GM19455 (cell line): Measurements from ENCODE around the gene FADS6.

ENCODE experiments used
- ATAC-seq: cut with Tn5 transposase; IDR thresholded peaks from one replicate; pipeline ENCODE4 v1.9.1; 2021; ENCODE audit not compliant: unreplicated experiment

FADS6 gene

DNA sequence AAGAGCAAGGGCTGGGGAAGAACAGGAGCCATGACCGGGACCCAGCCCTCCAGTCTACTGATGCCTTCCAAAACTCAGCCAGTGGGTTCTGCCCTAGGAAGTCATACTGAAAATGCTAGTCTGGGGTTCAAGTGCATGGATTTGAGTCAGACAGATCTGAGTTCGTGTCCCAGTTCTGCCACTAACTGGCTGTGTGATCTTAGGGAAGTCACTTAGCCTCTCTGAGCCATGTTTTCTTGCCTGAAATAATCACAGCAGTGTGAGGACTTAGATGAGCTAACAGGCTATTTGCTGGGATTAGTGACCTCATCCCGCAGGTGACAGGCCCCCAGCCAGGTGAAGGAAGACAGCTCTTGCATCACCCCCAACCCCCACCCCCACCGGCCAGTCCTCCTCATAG is 38.1 kb downstream of the FADS6 start:
- ATAC-seq, result no peak

DNA sequence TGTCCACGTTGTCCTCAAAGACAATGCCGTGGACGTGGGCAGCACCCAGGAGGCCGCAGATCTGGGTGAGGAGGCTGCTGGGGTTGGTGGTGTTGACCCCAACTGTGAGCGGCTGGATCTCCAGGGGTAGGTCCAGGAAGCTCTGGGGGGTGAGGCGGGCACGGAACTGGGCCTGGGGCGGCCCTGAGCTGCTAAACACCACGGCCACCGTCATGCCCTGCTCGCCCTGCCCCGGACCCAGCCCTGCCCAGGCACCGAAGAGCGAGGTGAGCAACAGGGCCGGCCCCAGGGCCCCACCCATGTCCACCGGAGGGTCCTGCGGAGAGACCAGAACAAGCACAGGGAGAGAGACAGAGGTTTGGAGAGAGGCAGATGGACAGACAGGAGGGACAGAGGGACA is 38.6 kb downstream of the FADS6 start:
- ATAC-seq, result no peak

GRCh38 chr17:74853669-74854068 is 39.8 kb downstream of the FADS6 start:
- ATAC-seq, result no peak

GRCh38 chr17:74853048-74853397 is 40.4 kb downstream of the FADS6 start:
- ATAC-seq, result no peak

DNA sequence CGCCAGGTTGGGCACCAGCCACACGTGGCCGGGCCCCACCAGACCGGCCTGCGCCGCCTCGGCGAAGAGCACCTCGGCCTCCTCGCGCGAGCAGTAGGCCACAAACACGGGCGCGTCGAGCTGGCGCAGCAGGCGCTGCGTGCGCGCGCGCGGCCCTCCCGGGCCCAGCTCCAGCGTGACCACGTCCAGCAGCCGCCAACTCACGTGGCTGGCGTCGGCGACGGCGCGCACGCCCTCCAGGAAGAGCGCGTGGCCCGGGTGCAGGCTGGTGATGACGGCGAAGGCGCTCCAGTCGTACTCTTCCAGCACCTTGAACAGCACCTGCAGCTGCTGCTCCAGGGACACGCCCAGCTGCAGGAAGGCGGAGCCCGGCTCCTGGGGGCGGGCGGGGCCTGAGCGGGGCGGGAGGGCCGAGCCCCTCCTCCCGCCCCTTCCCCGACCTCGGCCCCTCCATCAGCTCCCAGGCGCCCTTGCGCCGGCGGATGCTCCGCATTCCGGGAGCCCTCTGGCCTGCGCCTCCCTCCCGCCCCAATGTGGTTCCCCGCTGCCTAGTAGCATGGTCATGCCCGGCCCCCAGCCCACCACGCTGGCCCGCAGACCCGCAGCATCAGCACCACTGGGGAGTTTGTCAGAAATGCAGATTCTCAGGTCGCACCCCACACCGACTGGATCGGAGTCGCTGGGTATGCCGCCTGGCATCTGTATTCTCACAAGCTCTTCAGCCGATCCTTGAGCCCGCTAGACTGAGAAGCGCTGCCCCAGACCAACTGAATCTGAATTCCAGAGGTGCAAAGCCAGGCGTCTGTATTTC is 41.0 kb downstream of the FADS6 start:
- no peak for ATAC-seq

DNA sequence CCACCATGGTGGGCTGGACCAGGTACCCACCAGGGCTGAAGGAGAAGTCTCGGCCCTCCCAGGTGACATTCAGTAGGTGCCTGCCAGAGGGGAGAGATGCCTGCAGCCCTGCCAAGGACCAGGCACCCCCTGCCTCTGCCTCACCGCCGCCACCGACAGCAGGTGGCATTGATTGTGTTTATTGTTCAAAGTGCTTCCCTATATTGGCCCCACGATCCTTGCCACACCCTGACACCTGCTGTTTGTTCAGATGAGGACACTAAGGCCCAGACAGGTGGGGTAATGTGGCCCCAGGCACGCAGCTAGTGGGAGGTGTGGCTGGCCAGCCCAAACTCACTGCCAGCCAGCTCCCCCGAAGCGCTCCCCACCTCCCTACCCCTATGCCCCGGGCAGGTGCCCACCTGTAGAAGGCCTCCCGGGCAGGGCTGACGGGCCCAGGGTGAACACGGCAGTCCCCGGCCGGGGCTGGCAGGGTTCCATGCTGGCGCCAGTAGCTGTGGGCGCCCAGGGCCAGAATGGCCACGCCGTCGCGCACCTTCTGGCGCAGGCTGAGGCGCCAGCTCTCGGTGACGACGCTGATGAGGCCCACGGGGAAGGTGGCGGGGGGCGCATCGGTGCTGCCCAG is 41.7 kb downstream of the FADS6 start:
- ATAC-seq, result no peak

DNA sequence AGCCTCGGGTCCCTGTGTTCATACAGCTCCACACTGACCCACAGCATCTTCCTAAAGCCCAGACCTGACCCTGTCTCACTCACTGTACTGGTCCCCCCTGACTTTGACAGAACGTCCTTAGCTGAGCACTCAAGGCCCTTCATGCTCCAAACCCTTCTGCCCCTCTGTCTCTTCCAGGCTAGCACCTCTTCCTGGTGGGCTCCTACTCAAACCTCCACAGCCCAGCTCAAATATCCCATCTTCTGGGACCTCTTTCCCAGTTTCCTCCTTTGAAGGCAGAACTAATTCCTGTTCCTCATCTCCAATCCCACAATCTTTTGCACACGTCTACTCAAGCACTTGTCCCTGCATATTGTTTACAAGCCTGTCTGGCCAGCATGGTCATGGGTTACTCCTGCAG is 42.5 kb downstream of the FADS6 start:
- no peak for ATAC-seq

- ATAC-seq, result no peak
Observed at GRCh38 chr17:74850310-74850709, 43.1 kb downstream of the FADS6 start.

GRCh38 chr17:74848656-74849399 is 44.6 kb downstream of the FADS6 start:
- no peak for ATAC-seq

DNA sequence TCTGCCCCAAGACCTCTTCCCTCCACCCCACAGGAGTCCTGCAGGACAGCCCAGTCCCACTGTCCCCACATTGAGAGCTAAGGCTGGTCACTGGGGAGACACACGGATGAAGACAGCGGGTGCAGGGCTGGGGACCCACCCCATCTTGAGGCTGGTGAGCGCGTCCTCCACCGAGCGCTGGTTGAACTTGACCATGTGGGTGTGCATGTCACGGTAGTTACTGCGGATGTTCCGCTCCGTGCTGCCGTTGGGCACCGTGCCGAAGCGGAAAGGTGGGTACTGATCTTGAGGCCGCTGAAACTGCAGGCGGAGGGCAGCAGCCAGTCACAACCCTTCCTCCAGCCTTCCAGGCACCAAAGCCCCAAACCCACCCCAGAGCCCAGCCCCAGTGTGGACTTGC is 46.8 kb downstream of the FADS6 start:
- ATAC-seq, result no peak

DNA sequence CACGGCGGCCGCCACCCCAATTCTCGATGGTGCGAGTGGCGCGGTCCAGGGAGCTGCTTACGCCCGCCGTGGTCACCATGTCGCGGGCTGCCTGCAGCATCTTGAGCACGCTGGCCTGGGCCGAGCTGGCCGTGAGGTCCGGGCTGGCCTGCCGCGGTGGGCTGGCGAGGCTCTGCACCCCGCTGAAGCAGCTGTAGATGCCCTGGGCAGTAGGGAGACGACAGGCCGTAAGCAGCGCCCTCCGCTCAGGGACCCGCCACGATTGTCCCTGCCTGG is 50.1 kb downstream of the FADS6 start:
- no peak for ATAC-seq

GRCh38 chr17:74842599-74843351 is 50.7 kb downstream of the FADS6 start:
- ATAC-seq, result no peak

DNA sequence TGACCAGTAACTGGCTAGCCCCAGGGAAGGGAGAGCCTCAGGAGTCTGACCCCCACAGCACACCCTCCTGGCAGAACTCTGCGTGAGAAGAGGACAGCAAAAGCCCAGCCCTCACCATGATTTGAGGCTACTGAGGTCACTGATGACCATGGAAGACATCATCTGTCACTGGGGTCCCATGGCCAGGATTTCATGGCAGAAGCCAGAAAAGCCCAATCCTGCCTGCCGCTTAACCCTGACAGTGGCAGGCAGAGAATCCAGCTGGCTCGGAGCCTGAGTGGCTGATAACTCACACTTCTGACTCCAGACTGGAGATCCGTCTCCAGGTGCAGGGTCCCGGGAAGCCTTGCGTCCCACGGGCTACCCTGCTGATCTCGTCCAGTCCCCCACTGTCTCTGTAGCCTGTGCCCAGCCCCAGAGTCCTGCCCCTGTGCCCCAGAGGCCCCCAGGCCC is 51.3 kb downstream of the FADS6 start:
- ATAC-seq, result no peak

DNA sequence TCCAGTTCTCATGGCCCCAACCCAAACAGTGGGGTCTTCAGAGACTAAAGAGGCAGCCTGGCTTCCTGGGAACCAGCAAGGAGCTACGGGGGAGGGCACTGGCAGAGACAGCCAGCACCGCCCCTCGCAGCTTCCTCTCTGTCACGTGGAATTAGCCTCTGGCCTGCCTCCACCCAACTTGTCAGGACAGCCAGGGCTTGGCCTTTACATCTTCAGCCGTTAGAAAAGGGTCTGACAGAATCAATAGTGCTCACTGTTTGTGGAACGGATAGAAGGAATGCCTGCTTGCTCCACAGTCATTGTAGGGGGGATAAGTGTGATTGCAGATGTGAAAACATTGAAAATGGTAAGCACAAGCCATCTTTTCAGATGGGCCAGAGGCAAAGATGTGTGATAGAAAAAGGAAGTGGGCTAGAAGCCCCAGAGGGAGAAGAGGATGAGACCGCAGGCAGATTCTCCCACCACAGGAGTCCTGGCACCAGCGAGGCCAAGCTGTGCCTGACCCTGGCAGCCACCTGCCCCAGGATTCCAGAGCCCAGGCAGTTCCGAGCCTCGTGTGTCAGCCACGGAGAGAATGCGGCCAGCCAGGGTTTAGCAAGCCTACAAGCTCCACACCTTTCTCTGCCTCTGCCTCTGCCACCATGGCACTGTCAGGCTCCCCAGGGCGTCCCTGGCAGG is 52.3 kb downstream of the FADS6 start:
- ATAC-seq, result no peak

DNA sequence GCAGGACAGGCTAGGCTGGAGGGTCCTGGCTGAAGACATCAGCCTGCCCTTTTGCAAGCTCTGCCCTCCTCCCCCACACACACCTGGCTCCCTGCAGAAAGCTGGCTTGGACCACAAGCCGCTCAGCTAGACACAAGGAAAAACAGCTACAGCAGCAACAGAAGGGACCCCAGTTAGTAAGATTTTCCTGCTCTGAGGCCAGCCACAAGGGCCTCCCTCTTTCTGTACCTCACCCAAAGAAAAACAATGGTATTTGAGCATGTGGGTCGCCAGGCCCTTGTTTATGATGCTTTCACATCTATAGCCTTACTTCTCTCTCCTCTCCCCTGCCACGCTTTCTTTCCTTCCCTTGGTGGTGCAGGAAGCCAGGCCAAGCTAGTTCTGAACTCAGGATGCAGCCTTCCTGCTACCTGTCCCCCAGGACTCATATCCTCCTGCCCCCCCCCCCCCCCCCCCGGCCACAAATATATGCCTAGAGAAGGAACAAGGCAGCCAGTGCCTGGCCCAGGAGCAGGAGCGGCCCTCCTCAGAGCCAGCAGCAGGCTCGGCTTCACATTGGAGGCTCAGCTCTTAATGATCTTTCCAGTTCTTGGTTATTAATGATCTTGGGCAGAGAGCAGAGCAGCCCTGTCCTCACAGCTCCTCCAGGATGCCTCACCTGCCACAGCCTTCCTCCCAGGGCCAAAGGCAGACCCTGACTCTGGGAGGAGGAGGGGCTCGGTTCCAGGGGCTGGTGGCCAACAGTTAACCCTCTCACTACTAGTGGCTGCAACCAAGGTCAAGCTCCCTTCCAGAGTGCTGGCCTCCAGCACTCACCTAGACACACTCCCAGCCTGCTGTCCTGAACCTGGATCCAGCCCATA is 53.2 kb downstream of the FADS6 start:
- ATAC-seq, result no peak

- ATAC-seq, result no peak
Observed at GRCh38 chr17:74838274-74838673, 55.2 kb downstream of the FADS6 start.

DNA sequence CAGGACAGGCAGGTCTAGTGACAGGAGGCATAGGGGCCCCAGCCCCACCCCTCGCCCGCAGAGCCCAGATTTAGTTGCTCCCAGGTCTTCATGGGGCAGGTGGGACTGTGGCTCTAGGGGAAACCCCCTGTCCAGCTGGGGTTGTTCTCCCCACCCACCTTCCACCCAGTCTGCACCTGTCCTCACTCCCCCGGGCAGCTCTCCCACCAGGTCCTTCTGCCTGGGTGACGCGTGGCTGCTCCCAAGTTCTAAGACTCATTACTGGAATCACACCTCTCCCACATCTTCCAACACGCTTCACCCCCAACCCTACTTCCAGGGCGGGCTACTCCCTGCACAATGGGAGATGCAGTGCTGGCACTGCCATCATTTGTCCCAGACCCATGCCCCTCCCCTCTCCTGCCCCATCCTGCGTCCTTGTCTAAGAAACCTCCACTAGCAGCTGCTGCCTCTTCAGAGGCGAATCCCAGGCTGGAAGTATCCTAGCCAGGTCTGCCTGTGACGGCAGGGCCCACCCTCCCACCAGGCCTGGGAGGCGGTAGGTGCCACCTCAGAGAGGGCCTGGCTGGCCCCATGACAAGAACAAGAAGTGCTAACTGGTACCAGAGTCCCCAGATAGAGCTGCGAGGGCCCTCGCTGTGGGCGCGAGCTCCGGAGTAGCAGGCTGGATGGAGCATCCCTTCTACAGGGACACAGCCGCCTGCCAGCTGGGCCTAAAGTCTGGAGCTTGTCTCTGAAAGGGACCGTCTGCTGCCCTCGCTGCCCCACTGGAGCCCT is 56.6 kb downstream of the FADS6 start:
- ATAC-seq, result no peak

DNA sequence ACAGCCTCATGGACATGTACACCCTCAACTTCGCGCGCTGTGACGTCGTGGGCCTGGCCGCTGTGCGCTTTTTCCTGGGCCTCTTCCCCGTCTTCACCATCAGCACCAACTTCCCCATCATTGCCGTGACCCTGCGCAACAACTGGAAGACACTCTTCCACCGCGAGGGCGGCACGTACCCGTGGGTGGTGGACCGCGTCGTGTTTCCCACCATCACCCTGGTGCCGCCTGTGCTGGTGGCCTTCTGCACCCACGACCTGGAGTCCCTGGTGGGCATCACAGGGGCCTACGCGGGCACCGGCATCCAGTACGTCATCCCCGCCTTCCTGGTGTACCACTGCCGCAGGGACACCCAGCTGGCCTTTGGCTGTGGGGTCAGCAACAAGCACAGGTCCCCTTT is 57.2 kb downstream of the FADS6 start:
- ATAC-seq, result no peak
